SK-MEL-5 (cell line): ENCODE measurements around the gene RABL6. TPM values are rescaled to one million over a fixed set of nuclear protein-coding genes. Genes with fewer than 3 reads are reported as not detected.
"Not testable (repeated sequence)": the region's sequence is repeated elsewhere in the genome, so short reads cannot be mapped to it uniquely, and the experiment has no call there.

Source experiments
- DNase-seq: peaks from one replicate; pipeline ENCODE4 v3.0.0-alpha.2; 2016; ENCODE audit warnings: low read depth, low spot score
- in situ Hi-C: cut with HindIII; loops from 2 replicates; pipeline ENCODE4 v1.10.0; 2016; ENCODE audit warnings: low sequenced_read_pairs, high pct_unique_total_duplicates, low pct_unique_long_range_greater_than_20kb
- small RNA-seq, 2 experiments: library from RNA; depleted of rRNA; stranded (forward); fragments of <200 nt; gene quantifications; one replicate each; pipeline ENCODE3, GENCODE V24; 2014
- total RNA-seq: library from RNA; depleted of rRNA; stranded (reverse); fragments of >200 nt; shearing (Covaris generic); gene quantifications from 2 replicates; pipeline ENCODE4 v1.2.3, GENCODE V29; 2014; rRNA removed

RABL6 gene
- total RNA-seq, 1 experiment from 2014 or later = 57.4 TPM

GRCh38 chr9:136875155-136875554 is 67.4 kb downstream of the RABL6 start:
- in situ Hi-C loops = no loop called here
- DNase-seq = no peak

GRCh38 chr9:136876476-136876875 is 68.7 kb downstream of the RABL6 start:
- no peak for DNase-seq
- in situ Hi-C loops = no loop called here

GRCh38 chr9:136880651-136881050 is 72.9 kb downstream of the RABL6 start:
- in situ Hi-C loops = no loop called here
- no peak for DNase-seq

GRCh38 chr9:136881691-136882108 is 74.0 kb downstream of the RABL6 start:
- in situ Hi-C loops = no loop called here
- DNase-seq = peak; percentile 77

GRCh38 chr9:136882109-136882946 is 74.6 kb downstream of the RABL6 start:
- DNase-seq = peak; percentile 76
- in situ Hi-C loops = no loop called here

- DNase-seq, in situ Hi-C loops: not testable (repeated sequence)
These were observed 75.2 kb downstream of the RABL6 start for GRCh38 chr9:136882947-136883283.

- in situ Hi-C loops, DNase-seq: not testable (repeated sequence)
These were observed 75.9 kb downstream of the RABL6 start for GRCh38 chr9:136883670-136884069.

- in situ Hi-C loops = no loop called here
- DNase-seq = peak; percentile 97
These were observed 78.3 kb downstream of the RABL6 start, which contains the start of gene TRAF2 for GRCh38 chr9:136885950-136886578. TRAF2 (plus strand) TSS chr9:136886516; CDS start chr9:136898741, 12,225 bp downstream.

GRCh38 chr9:136886610-136887597 is 79.2 kb downstream of the RABL6 start:
- DNase-seq = no peak
- in situ Hi-C loops = no loop called here

GRCh38 chr9:136888454-136888853 is 80.7 kb downstream of the RABL6 start:
- in situ Hi-C loops = no loop called here
- DNase-seq = no peak

GRCh38 chr9:136889858-136890257 is 82.1 kb downstream of the RABL6 start:
- no peak for DNase-seq

GRCh38 chr9:136890661-136891060 is 82.9 kb downstream of the RABL6 start:
- DNase-seq = no peak
- in situ Hi-C loops = no loop called here

More at GRCh38 chr9:136889858-136890257, 82.1 kb downstream of the RABL6 start:
- in situ Hi-C loops = no loop called here

Small RNA genes within 50 kb of the gene (small RNA-seq; reads per million reads assigned to genes)
- 0 reads per million in 2 experiments for gene AL355987.2
- gene ATP6V1G1P3 = 0 reads per million in 2 experiments
- 0 reads per million in 2 experiments for gene MIR4292
- 0 reads per million in 2 experiments for gene MIR4479

Other genes starting within 250 kb of the RABL6 start
- gene EGFL7, start 145.0 kb upstream of the RABL6 start, total RNA-seq = 61.5 and 66.9 TPM in 2 replicates
- gene AGPAT2, start 120.5 kb upstream of the RABL6 start, total RNA-seq = 52.3 and 54.1 TPM in 2 replicates
- gene DIPK1B, start 95.4 kb upstream of the RABL6 start, total RNA-seq = 42.0 and 45.6 TPM in 2 replicates
- gene LCN10, start 65.0 kb upstream of the RABL6 start, total RNA-seq = not detected in 2 replicates
- not detected in 2 replicates for gene LCN6, start 59.4 kb upstream of the RABL6 start, total RNA-seq
- gene LCN8, start 49.7 kb upstream of the RABL6 start, total RNA-seq = not detected in 2 replicates
- gene LCN15, start 43.4 kb upstream of the RABL6 start, total RNA-seq = 0.05 and 0.21 TPM in 2 replicates
- gene TMEM141, start 16.6 kb upstream of the RABL6 start, total RNA-seq = 47.1 and 50.8 TPM in 2 replicates
- gene CCDC183, start 11.6 kb upstream of the RABL6 start, total RNA-seq = 0.08 and 0.42 TPM in 2 replicates
- gene AJM1, start 34.5 kb downstream of the RABL6 start, total RNA-seq = 1.2 and 1.4 TPM in 2 replicates
- gene PHPT1, start 41.5 kb downstream of the RABL6 start, total RNA-seq = 101 TPM in 2 replicates
- gene MAMDC4, start 44.4 kb downstream of the RABL6 start, total RNA-seq = 0.80 and 1.3 TPM in 2 replicates
- gene EDF1, start 58.4 kb downstream of the RABL6 start, total RNA-seq = 356 and 392 TPM in 2 replicates
- gene TRAF2, start 78.6 kb downstream of the RABL6 start, total RNA-seq = 13.5 and 16.4 TPM in 2 replicates
- gene FBXW5, start 136.8 kb downstream of the RABL6 start, total RNA-seq = 141 and 174 TPM in 2 replicates
- 0.45 and 0.53 TPM in 2 replicates for gene C8G, start 137.3 kb downstream of the RABL6 start, total RNA-seq
- not detected in 2 replicates for gene LCN12, start 144.3 kb downstream of the RABL6 start, total RNA-seq
- not detected in 2 replicates for gene PTGDS, start 169.6 kb downstream of the RABL6 start, total RNA-seq
- not detected in 2 replicates for gene LCNL1, start 175.0 kb downstream of the RABL6 start, total RNA-seq
- 31.7 and 46.0 TPM in 2 replicates for gene PAXX, start 184.5 kb downstream of the RABL6 start, total RNA-seq
- gene CLIC3, start 188.6 kb downstream of the RABL6 start, total RNA-seq = not detected in 2 replicates
- gene ABCA2, start 220.3 kb downstream of the RABL6 start, total RNA-seq = 8.6 and 9.5 TPM in 2 replicates
- not detected in 2 replicates for gene FUT7, start 224.1 kb downstream of the RABL6 start, total RNA-seq
- gene NPDC1, start 238.2 kb downstream of the RABL6 start, total RNA-seq = 2.2 and 3.5 TPM in 2 replicates
- not detected in 2 replicates for gene ENTPD2, start 246.1 kb downstream of the RABL6 start, total RNA-seq